Endothelial cell of umbilical vein (primary cell): ENCODE results near the gene PRMT9. TPM values are rescaled to one million over a fixed set of nuclear protein-coding genes. Genes with fewer than 3 reads are reported as not detected.

ENCODE experiments used
- BruUV-seq: library from RNA; stranded (reverse); fragments of 400-500 nt; replicated peaks from 2 replicates; lab custom pipeline; 2021; lab: Mats Ljungman, UMichigan
- CTCF ChIA-PET: fragments of 300-600, 350-600 bp; sonication (Branson Sonifier 250); formaldehyde crosslinking; loops from one replicate; lab custom pipeline; 2021; ENCODE audit warnings: antibody characterized with exemption, inconsistent platforms; lab: Charles Lee
- POLR2A ChIA-PET: fragments of 300-600, 350-600 bp; sonication (Branson Sonifier 250); formaldehyde crosslinking; loops from one replicate; lab custom pipeline; 2021; ENCODE audit warnings: antibody characterized with exemption, inconsistent platforms; lab: Charles Lee
- DNase-seq: peaks from one replicate; pipeline ENCODE4 v3.0.0-alpha.2; 2011; ENCODE audit warnings: low read depth, low spot score
- FAIRE-seq: peaks from 2 replicates; lab custom pipeline; 2011; peaks lifted over from hg19 to GRCh38; lab: Jason Lieb, UNC
- H2AFZ ChIP-seq: 2 replicates; pipeline ENCODE4 v1.6.0; 2012; ENCODE audit warnings: low read depth, low read length, control low read depth, inconsistent platforms
- H3K27ac ChIP-seq: 2 replicates; pipeline ENCODE4 v1.5.1; 2011; ENCODE audit warnings: low read depth, mild to moderate bottlenecking, control low read depth, low read length, moderate library complexity; ENCODE audit not compliant: insufficient read depth
- H3K27me3 ChIP-seq, 2 experiments: 2 replicates each; pipeline versions ENCODE4 v1.6.0 to v1.6.1; 2011; ENCODE audit warnings: low read length in 2 of 2, mixed read lengths in 1 of 2; ENCODE audit not compliant: control insufficient read depth in 2 of 2, insufficient read depth in 2 of 2
- H3K36me3 ChIP-seq, 2 experiments: 2 replicates in 1 of 2; 3 replicates in 1 of 2; pipeline ENCODE4 v1.5.1; 2011; ENCODE audit warnings: low read length in 2 of 2, mild to moderate bottlenecking in 1 of 2, moderate library complexity in 1 of 2; ENCODE audit not compliant: control insufficient read depth in 2 of 2, insufficient read depth in 2 of 2; ENCODE audit errors: extremely low read depth in 1 of 2
- H3K4me1 ChIP-seq: 3 replicates; pipeline ENCODE4 v1.5.1; 2011; ENCODE audit warnings: mild to moderate bottlenecking, low read length; ENCODE audit not compliant: control insufficient read depth, insufficient read depth; ENCODE audit errors: extremely low read depth
- H3K4me2 ChIP-seq: 2 replicates; pipeline ENCODE4 v1.6.1; 2011; ENCODE audit warnings: low read length, control low read depth, mixed read lengths; ENCODE audit not compliant: insufficient read depth
- H3K4me3 ChIP-seq, 3 experiments: fragments of 200-600 bp in 1 of 3; sonication (generic), shearing (Covaris generic) in 1 of 3; replicated peaks in 1 of 3; 2 replicates each; pipeline ENCODE4 v1.5.1; 2011 to 2016; ENCODE audit warnings: control low read depth in 3 of 3, low read length in 3 of 3, mild to moderate bottlenecking in 2 of 3, inconsistent platforms in 1 of 3, low read depth in 1 of 3, moderate library complexity in 1 of 3; ENCODE audit not compliant: insufficient read depth in 1 of 3
- H3K79me2 ChIP-seq: 2 replicates; pipeline ENCODE4 v1.6.0; 2012; ENCODE audit warnings: low read length, inconsistent platforms; ENCODE audit not compliant: control insufficient read depth, insufficient read depth
- H3K9ac ChIP-seq: replicated peaks from 2 replicates; pipeline ENCODE3; 2011; ENCODE audit warnings: low read length, control low read depth; ENCODE audit not compliant: insufficient read depth; ENCODE audit errors: extremely low read depth
- H3K9me1 ChIP-seq: replicated peaks from 3 replicates; pipeline ENCODE4 v1.6.0; 2011; ENCODE audit warnings: mild to moderate bottlenecking, low read length; ENCODE audit not compliant: control insufficient read depth, insufficient read depth; ENCODE audit errors: extremely low read depth
- H3K9me3 ChIP-seq: replicated peaks from 2 replicates; pipeline ENCODE4 v1.5.1; 2012; ENCODE audit warnings: low read length, inconsistent platforms; ENCODE audit not compliant: control insufficient read depth, insufficient read depth
- H4K20me1 ChIP-seq: replicated peaks from 2 replicates; pipeline ENCODE3; 2011; ENCODE audit warnings: mild to moderate bottlenecking, low read length; ENCODE audit not compliant: control insufficient read depth, insufficient read depth; ENCODE audit errors: extremely low read depth
- EZH2 ChIP-seq: IDR thresholded peaks from 2 replicates; pipeline ENCODE4 v1.6.1; 2012; ENCODE audit warnings: borderline replicate concordance, low read depth, mild to moderate bottlenecking, moderate library complexity, low read length, inconsistent platforms; ENCODE audit not compliant: severe bottlenecking
- FOS ChIP-seq: IDR thresholded peaks from 2 replicates; pipeline ENCODE4 v1.6.1; 2011; ENCODE audit warnings: mild to moderate bottlenecking, low read length, moderate library complexity, borderline replicate concordance; ENCODE audit not compliant: insufficient read depth
- GATA2 ChIP-seq: IDR thresholded peaks from 2 replicates; pipeline ENCODE4 v1.7.0; 2011; ENCODE audit warnings: low read depth, mild to moderate bottlenecking, moderate library complexity, mixed read lengths, low read length; ENCODE audit not compliant: insufficient read length, insufficient read depth
- JUN ChIP-seq: IDR thresholded peaks from 2 replicates; pipeline ENCODE4 v1.6.1; 2011; ENCODE audit warnings: borderline replicate concordance, low read depth; ENCODE audit not compliant: insufficient read length, insufficient read depth
- MAX ChIP-seq: IDR thresholded peaks from 2 replicates; pipeline ENCODE4 v1.6.1; 2011; ENCODE audit not compliant: insufficient read depth, insufficient read length
- MYC ChIP-seq: IDR thresholded peaks from one replicate; pipeline ENCODE4 v1.6.1; 2011; ENCODE audit warnings: mild to moderate bottlenecking, low read depth, low read length
- POLR2A ChIP-seq: IDR thresholded peaks from 2 replicates; pipeline ENCODE4 v1.6.1; 2012; ENCODE audit warnings: low read depth, mild to moderate bottlenecking, control low read depth, low read length
- POLR2AphosphoS5 ChIP-seq: IDR thresholded peaks from 2 replicates; pipeline ENCODE4 v1.6.1; 2012; ENCODE audit warnings: low read depth, mild to moderate bottlenecking, control low read depth, low read length, moderate library complexity; ENCODE audit not compliant: insufficient read depth
- dilution Hi-C: fragments of 300-500 bp; cut with MboI; formaldehyde crosslinking; loops from one replicate; pipeline ENCODE4 v1.15.0; 2019; ENCODE audit warnings: low sequenced_read_pairs; ENCODE audit not compliant: extremely low pct_ligation_motif_present
- intact Hi-C: fragments of 100-400 bp; cut with micrococcal nuclease; formaldehyde crosslinking; loops from one replicate; pipeline ENCODE4 v1.10.0; 2022
- polyA plus RNA-seq, 4 experiments: library from polyadenylated mRNA; depleted of rRNA in 3 of 4; stranded (reverse) in 3 of 4; unstranded in 1 of 4; fragments of >200 nt; gene quantifications; 2 replicates each; pipeline versions ENCODE4 v1.2.1 to v1.2.3, GENCODE V29; 2011 to 2012; ENCODE audit warnings: missing spikeins in 1 of 4
- total RNA-seq: library from RNA; stranded (reverse); gene quantifications from 2 replicates; pipeline ENCODE4 v1.2.3, GENCODE V29; 2021
- TF ChIP-seq, protein P1 (sequence below), 2 donors: IDR thresholded peaks; 1 replicate in 1 of 2; 2 replicates in 1 of 2; pipeline ENCODE4 v1.5.1; 2011; ENCODE audit warnings: low read length in 2 of 2, mild to moderate bottlenecking in 2 of 2, moderate library complexity in 2 of 2, control low read depth in 1 of 2, inconsistent platforms in 1 of 2, low read depth in 1 of 2; ENCODE audit not compliant: insufficient read depth in 1 of 2; ENCODE audit errors: extremely low read depth in 1 of 2

Gene PRMT9
- total and polyA plus RNA-seq, 2 donors (not counting 3 experiments of a cell fraction or from before 2014, with no cell fraction given), result 3.2 to 9.0 TPM

DNA sequence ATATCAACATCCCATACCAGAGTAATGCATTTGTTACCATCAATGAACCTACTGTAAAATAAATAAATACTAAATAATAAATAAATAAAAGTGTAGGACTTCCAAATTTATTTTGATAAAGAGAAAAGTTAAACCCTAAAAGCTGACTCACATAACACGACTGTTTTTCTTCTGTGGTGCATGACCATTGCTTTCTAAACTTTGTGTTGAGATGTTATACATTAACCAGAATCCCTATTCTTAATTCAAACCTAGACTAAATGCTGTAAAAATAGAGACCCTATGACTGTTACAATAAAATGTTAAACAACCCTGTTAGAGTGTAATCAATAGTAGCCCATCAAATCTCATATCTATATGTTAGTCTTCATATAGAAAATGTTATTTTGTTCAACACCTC is 20.9 kb upstream of the PRMT9 start:
- H3K4me1 ChIP-seq, result no peaks in the 10 kb centered on the region
- TF ChIP-seq POLR2AphosphoS5, result no peak
- TF ChIP-seq, protein P1, sequence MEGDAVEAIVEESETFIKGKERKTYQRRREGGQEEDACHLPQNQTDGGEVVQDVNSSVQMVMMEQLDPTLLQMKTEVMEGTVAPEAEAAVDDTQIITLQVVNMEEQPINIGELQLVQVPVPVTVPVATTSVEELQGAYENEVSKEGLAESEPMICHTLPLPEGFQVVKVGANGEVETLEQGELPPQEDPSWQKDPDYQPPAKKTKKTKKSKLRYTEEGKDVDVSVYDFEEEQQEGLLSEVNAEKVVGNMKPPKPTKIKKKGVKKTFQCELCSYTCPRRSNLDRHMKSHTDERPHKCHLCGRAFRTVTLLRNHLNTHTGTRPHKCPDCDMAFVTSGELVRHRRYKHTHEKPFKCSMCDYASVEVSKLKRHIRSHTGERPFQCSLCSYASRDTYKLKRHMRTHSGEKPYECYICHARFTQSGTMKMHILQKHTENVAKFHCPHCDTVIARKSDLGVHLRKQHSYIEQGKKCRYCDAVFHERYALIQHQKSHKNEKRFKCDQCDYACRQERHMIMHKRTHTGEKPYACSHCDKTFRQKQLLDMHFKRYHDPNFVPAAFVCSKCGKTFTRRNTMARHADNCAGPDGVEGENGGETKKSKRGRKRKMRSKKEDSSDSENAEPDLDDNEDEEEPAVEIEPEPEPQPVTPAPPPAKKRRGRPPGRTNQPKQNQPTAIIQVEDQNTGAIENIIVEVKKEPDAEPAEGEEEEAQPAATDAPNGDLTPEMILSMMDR (IDR thresholded peaks at IDR 0.05; ENCODE audit: extremely low read depth in 1 of 2, insufficient read depth in 1 of 2, low read depth in 1 of 2, low read length in 2 of 2), result no peak
- TF ChIP-seq FOS, result no peak
- TF ChIP-seq JUN, result no peak
- no peak for TF ChIP-seq MYC
- no peak for TF ChIP-seq GATA2
- TF ChIP-seq EZH2, result no peak
- no peak for TF ChIP-seq MAX
- no peak for TF ChIP-seq POLR2A
- H3K36me3 ChIP-seq, result no peaks in the 10 kb centered on the region
- dilution Hi-C loops, result no loop called here
- no peak overlapping the region for H3K27ac ChIP-seq
- no peaks in the 10 kb centered on the region for H3K9me1 ChIP-seq
- no peaks in the 10 kb centered on the region for H3K79me2 ChIP-seq
- DNase-seq, result no peak
- no peak overlapping the region for H3K4me3 ChIP-seq
- H3K9ac ChIP-seq, result no peak overlapping the region
- H3K27me3 ChIP-seq, result peaks cover 0 to 6% of the 10 kb centered on the region in 2 experiments
- H4K20me1 ChIP-seq, result no peaks in the 10 kb centered on the region
- ChIA-PET POLR2A (no interaction called here), CTCF (interaction anchor here (15.4 kb wide), 1 partner anchor 161 kb away, joined by 308 read pairs; no protein-coding TSS in a partner anchor)
- FAIRE-seq, result no peak
- H3K4me2 ChIP-seq, result no peak overlapping the region
- H2AFZ ChIP-seq, result no peak overlapping the region
- H3K9me3 ChIP-seq, result no peaks in the 10 kb centered on the region
- no TSS peak for BruUV-seq
- intact Hi-C loops, result no loop called here
